CD4-positive, alpha-beta T cell treated with Interleukin-17A for 4 hours (primary cell): ENCODE measurements around the gene VANGL1.

ENCODE experiments used
- DNase-seq: peaks from one replicate; pipeline ENCODE4 v3.0.0-alpha.2; 2020; ENCODE audit warnings: mixed read lengths

Gene VANGL1

DNA sequence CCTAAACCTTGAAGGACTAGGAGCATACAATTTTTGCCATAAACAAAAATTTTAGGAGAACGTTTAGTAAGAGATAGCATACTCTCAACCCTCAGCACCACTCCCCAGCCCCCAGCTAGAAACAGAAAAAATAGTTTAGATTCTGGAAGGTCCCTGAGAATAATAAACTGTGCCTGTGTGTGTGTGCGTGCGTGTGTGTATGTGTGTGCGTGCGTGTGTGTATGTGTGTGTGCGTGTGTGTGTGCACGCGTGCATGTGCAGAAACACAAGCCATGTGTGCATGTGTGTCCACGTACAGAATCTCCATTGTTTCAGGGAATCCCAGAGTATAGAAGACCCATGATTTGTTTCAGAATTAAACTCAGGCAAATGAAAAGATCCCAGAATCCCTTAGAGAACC is 64.2 kb downstream of the VANGL1 start:
- DNase-seq, result no peak

GRCh38 chr1:115706587-115707425 is 65.0 kb downstream of the VANGL1 start:
- DNase-seq, result no peak

DNA sequence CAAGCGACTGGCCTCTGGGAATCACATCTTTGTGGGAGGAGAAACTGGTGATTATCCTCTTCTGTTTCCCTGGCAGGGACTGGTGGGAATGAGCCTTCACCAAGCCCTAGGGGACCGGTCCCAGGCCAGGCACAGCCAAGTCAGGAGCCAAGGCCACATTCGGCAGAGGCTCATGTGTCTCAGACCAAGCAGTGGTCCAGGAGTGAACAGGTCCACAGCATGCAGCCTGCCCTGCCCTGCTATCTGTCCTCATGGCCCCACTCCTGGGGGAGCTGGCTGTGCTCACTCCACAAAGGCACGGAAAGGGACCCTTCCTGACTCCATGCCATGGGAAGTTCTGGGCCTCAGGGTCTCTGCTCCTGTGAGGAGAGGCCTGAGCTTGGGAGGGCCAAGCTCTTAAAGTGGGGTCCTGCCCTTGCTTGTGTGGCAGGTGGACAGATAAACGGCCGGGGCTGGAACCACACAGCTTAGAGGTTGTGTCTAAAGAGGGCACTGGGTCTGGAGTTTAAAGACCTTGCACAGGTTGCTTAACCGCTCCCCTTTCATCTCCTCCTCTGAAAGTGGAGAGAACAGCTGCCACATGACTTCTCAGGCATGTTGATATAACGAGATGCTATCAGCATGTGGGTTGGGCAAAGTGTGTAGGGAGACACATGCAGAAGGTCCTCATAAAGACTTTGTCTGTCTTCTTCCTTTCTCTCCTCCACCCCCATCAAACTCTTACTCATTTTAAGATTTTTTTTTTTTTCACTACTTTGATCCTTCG is 69.3 kb downstream of the VANGL1 start:
- no peak for DNase-seq

- DNase-seq, result no peak
These were observed 71.3 kb downstream of the VANGL1 start for GRCh38 chr1:115712911-115713609.

DNA sequence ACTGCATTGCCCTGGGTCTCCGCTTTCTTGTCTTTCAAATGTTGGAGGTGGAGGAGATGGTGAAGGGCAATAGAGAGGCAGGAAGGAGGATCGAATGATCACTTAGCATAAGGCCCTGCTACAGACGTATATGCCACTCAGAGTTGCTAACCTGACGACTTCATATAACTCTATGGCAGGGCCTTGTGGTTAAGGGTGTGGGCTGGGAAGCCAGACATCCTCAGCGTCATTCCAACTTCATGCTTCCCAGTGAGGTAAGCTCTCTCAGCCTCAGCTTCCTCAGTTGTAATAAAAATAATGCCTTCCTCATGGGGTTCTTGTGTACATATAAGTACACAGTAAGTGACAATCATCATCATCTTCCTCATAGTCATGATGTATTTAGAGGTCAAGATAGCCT is 72.1 kb downstream of the VANGL1 start:
- DNase-seq, result no peak

DNA sequence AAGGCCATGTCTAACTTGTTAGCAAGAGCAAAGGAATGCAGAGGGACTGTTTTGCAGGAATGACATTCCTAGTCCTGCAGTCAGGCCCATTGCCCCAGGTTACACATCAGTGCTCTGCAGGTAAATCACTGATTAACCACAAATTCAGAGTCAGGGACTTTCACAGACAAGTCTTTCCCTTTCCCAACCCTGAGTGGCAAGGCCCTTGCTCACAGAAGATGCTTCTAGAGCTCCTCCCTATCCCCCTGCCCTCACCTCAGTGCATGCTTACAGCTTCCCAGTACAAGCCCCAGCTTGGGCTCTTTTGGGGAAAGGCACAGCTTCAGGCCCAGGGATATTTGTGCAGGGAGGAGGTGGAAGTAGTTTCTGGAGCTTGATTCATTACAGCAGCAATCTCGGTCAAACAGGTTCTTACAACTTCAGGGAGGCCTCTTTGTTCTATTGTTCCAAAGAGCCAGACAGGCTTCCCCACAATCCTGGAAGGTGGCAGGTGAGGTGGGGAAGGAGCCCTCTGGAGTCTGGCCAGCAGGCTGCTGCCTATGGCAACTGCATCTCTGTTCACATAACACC is 72.9 kb downstream of the VANGL1 start:
- DNase-seq, result no peak

- DNase-seq, result peak; percentile 38
These were observed 75.8 kb downstream of the VANGL1 start for GRCh38 chr1:115717541-115717940.

- no peak for DNase-seq
These were observed 76.4 kb downstream of the VANGL1 start for GRCh38 chr1:115718011-115718754.

DNA sequence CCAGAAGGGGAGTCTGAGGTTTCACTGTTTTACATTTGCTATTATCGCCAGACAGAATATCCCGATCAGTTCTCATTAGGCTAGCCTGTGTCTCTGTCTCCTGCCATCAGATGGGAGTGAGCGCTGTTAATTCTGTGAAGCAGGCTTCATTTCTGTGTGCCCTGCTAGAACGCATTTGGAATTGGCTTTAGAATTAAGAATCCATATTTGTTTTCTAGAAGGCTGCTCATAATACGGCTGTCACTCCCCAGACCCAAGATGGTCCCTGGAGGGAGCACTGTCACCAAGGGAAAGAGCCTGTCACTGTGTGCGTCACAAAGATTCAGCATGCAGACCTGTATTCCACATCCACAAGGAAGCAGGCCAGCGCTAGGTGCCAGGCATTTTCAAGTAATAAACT is 77.5 kb downstream of the VANGL1 start:
- DNase-seq, result no peak

DNA sequence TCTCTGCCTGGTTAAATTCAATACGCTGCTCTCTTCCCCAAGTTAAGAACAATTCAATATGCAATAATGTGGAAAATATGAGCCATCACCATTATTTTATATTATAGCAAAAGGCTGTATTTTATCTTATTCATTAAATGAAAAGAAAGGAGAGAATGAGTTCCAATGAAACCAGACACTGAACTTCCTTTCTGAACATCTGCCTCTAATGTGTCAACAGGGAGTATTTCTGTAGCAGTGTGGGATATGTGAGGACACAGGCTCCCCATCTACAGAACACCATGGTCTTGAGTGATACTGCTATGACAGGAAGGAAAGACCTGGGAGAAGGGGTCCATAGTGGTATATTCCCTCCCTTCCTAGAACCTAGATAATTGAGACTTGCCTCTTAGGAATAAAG is 80.5 kb downstream of the VANGL1 start:
- no peak for DNase-seq

DNA sequence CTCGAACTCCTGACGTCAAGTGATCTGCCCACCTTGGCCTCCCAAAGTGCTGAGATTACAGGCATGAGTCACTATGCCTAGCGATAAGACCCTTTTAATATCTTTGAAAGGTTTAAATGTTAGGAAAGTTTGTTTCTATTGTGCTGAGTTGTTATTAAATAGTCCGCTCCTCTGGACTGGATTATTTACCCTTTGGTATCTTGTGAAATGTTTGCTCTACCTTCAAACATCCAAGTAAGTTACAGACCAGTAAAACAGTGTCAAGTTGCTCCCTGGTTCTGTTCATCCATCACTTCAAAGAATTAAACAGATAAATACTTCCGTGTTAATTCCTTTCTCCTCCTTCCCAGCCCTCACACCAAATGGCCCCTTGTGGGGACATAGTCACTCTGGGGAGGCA is 82.0 kb downstream of the VANGL1 start:
- no peak for DNase-seq

DNA sequence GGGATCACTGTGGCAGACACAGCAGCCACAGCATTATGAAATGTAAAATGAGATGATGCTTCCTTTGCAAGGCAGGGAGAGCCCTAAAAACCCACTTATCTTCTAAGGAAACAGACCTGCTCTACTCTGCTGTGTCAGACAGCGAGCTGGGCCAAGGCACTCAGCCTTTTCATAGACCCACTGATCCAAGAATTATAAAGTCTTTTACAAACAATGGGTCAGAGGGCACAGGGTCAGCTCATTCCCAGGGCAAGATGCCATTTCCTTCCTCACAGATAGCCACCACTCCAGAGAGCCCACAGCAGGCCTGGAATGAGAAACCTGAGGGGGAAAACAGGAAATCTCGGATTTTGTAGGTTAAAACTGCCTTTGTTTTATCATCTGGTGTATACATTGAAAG is 83.8 kb downstream of the VANGL1 start:
- no peak for DNase-seq

DNA sequence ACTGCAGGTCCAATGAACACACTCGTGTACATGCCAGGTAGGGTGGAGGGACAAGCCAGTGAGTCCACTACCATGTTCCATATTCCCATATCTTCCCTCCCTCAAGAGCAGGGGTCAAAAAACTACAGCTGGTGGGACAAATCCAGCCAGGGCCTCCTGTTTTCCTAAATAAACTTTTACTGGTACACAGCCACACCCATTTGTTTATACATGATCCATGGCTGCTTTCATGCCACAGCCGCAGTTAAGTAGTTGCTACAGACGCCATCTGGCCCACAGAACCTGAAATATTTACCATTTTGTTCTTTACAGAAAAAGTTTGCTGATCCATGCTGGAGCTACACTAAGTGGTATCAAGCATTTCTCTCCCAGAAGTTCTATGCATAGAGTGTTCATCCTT is 84.4 kb downstream of the VANGL1 start:
- no peak for DNase-seq

DNA sequence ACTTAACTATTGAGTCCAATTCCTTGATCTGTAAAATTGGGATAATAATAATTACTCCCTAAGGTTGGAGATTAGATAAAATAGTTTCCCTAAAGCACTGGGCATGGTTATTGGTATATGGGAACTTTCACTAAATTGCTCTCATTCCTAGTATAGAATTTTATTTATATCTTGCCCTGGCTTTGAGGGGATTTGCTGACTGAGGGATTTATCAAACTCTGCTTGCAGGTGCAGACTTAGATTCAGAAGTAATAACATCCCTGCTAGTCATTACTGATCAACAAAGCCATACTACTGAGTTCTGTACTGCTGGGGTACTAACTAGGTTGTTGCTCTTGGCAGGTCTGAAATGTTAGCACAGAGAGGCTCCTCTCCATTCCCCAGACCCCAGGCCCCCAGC is 84.8 kb downstream of the VANGL1 start:
- DNase-seq, result no peak

DNA sequence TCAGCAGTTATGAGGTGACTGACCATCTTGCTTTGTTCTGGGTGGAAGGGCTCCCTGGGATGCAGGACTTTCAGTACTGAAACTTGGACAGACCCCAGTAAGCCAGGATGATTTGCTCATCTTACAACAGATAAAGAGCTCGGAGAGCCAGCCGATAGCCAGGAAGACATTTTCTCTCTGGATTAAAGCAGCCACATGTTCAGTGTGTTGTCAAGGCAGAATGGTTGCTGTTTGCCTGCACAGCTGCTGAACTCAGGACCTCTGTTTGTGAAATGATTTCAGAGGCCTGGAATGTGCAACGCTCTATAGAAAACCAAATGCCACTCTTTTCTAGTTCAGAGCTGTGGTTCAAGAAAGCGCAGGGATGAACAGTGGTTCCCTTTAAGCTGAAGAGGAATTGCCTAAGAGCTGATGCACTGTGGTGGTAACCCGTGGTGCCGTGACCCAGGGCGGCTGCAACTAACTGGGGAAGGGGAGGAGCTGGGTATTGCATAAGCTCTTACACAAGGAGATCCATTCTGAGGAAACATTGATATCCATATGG is 86.0 kb downstream of the VANGL1 start:
- DNase-seq, result no peak

DNA sequence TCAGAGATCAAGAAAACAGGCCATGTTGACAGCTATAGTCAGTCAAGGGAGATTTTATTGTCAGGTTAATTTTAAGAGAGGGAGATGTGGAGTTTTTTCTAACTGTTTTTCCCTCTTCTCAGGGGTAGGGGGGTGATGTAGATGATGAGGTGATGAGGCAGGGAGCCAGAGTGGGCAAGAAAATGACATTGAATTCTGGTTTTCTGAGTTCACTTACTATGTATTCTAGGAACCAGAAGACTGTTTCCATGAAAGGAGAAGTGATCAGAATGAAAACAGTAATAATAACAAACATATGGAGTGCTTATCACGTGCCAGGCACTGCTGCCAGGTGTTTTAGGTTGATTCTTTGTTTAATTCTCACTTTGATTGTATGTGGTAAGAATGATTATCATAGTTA is 86.6 kb downstream of the VANGL1 start:
- DNase-seq, result no peak

DNA sequence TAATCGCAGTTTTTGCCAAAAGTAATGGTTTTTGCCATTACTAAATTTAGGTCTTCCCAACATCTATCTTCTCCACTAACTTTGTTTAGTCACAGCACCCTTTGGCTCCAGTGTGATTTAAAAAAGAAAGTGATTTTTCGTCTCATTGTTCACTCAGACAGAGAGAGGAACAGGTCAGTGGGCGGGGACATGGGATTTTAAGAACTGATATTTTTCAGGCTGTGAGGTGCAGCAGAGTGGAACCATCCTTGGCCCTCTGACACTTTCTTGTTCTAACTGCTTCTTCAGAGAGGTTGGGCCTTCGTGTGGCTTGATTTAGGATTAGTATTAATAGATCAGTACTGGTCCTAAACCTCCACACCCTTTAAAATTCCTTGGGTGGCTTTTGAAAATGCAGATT is 88.0 kb downstream of the VANGL1 start:
- no peak for DNase-seq

DNA sequence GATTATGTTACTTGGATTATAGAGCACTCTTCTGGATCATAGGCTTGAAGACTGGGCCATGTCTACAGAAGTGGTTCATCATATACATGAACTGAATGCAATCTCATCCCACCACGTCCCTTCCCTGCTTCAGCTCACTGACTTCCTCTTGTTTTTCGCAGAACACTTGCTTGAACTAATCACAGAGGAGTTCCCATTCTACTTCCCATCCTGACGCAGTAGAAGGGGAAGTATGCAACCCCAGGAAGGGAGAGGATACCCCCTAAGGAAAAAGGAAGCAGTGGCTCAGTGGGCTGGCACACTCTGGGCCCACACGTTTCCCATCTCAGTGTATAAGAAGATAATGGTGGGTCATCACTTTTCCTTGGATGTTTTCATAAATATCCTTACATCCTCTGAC is 90.5 kb downstream of the VANGL1 start:
- no peak for DNase-seq

DNA sequence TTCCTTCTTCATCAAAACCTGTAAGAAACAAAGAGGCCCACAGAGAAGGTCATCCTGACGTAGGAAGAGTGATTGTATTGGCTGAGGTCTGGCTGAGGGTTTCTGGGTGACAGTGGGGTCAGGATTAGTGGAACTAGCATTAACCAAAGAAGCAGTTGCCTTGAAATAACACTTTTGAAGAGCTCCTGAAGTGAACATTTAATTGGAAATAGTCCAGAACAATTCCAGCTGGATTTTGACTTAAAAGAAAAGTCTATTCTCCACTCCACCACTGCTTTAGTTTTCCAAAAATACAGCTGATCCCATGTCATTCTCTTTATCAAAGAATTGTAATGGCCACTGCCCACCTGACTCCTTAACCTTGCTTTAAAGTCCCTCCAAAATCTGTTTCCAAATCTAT is 99.0 kb downstream of the VANGL1 start:
- DNase-seq, result no peak

- no peak for DNase-seq
These were observed 103.0 kb downstream of the VANGL1 start for GRCh38 chr1:115744646-115745275.

DNA sequence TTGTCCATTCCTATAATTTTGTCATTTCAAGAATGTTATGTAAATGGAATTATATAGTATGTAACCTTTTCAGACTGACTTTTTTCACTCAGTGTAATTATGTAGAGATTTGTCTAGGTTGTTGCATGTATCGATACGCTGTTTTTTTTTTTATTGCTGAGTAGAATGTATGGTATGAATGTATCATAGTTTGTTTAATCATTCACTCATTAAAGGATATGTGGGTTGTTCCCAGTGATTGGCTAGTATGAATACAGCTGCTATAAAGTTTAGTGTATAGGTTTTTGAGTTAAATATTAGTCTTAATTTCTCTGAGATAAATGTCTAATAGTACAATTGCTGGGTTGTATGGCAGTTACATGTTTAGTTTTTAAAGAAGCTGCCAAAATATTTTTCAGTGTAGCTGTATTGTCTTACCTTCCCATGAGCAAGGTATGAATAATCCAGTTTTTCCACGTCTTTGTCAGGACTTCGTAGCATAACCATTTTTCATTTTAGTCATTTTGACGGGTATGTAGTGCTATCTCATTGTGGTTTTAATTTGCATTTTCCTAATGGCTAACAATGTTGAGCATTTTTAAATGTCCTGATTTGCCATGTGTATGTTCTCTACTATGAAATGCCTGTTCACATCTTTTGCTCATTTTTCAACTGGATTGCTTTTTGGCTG is 104.4 kb downstream of the VANGL1 start:
- DNase-seq, result no peak
